ENCODE data around the gene GSTT2B. TPM values are rescaled to one million over a fixed set of nuclear protein-coding genes. Genes with fewer than 3 reads are reported as not detected.

GSTT2B gene
- total and polyA plus RNA-seq, 2 of the 8 experiments (the other 6 are each of a cell fraction or from before 2014, with no cell fraction given), result 6.3 to 13.3 TPM

GRCh38 chr22:23913661-23914353, 47.2 kb downstream of the GSTT2B start:
- FAIRE-seq (peak; percentile 71), DNase-seq (ENCODE audit: low read depth in 1 of 2, low spot score in 2 of 2) (peak; percentile 97 to 99)
- Histone ChIP-seq H3K14ac (ENCODE audit: insufficient read length) (no peak overlapping the region), H3K27ac (ENCODE audit: low read depth, low read length) (peak overlapping the region; percentile 74), H3K4me1 (replicated peaks in 1 of 4; ENCODE audit: control insufficient read depth in 3 of 4, insufficient read depth in 4 of 4, low read length in 3 of 4) (peaks cover 0 to 5% (median 4%) of the 10 kb centered on the region in 4 experiments; a peak in 6 of 7 replicates), H3K4me2 (ENCODE audit: insufficient read depth in 1 of 2, low read depth in 2 of 2, low read length in 2 of 2) (peak overlapping the region; percentile 73 to 84), H4K8ac (ENCODE audit: extremely low read depth, insufficient read depth, low read length) (peak overlapping the region; percentile 84), H2BK20ac (ENCODE audit: low read length) (no peak overlapping the region), H3K18ac (ENCODE audit: extremely low read depth, low read length) (peak overlapping the region; percentile 86), H2BK15ac (ENCODE audit: low read length) (no peak overlapping the region), H3K4ac (replicated peaks; ENCODE audit: insufficient read length, low read depth, low read length) (peak overlapping the region; percentile 17), H3K23ac (ENCODE audit: insufficient read length) (no peak overlapping the region), H2AK5ac (ENCODE audit: low read depth, low read length) (no peak overlapping the region), H2BK5ac (ENCODE audit: low read depth, low read length) (peak overlapping the region; percentile 36; the same call in 1 of the 2 replicates), H4K91ac (replicated peaks; ENCODE audit: insufficient read length, low read length) (peak overlapping the region; percentile 50), H3K27me3 (replicated peaks in 1 of 4; ENCODE audit: control insufficient read depth in 3 of 4, extremely low read depth in 1 of 4, insufficient read depth in 3 of 4, low read length in 3 of 4) (0 out of 7 replicates have a peak, but pooled peaks cover 0 to 2% (median 0%) of the 10 kb centered on the region in 4 experiments), H3K56ac (replicated peaks; ENCODE audit: insufficient read length, low read depth, low read length) (peak overlapping the region; percentile 51), H3K9ac (replicated peaks in 1 of 4; ENCODE audit: extremely low read depth in 1 of 4, low read depth in 3 of 4, low read length in 3 of 4) (peak overlapping the region; percentile 11 to 93 (median 57)), H2BK12ac (ENCODE audit: low read depth, low read length) (no peak overlapping the region), H3K79me1 (ENCODE audit: low read depth, low read length) (no peaks in the 10 kb centered on the region), H3K9me3 (ENCODE audit: insufficient read depth in 2 of 2, low read depth in 1 of 2, low read length in 1 of 2) (peaks cover 0 to 6% of the 10 kb centered on the region in 2 experiments; a peak in 1 of 4 replicates), H3K36me3 (ENCODE audit: control insufficient read depth in 2 of 4, insufficient read depth in 4 of 4, low read length in 3 of 4) (no peaks in the 10 kb centered on the region), H2BK120ac (replicated peaks; ENCODE audit: low read depth, low read length) (no peak overlapping the region), H2AFZ (ENCODE audit: low read length) (no peak overlapping the region), H4K20me1 (replicated peaks in 1 of 2; ENCODE audit: control insufficient read depth in 1 of 2, insufficient read depth in 2 of 2, low read length in 2 of 2) (no peaks in the 10 kb centered on the region), H4K5ac (ENCODE audit: insufficient read length, low read depth, low read length) (peak overlapping the region; percentile 76), H3K4me3 (ENCODE audit: extremely low read depth in 1 of 4, insufficient read depth in 2 of 4, low read depth in 3 of 4, low read length in 4 of 4) (peak overlapping the region; percentile 41 to 59 (median 56)), H3K79me2 (ENCODE audit: control insufficient read depth in 1 of 2, insufficient read depth in 2 of 2, low read length in 2 of 2) (no peaks in the 10 kb centered on the region), H3K23me2 (ENCODE audit: low read depth, low read length) (peaks cover 2% of the 10 kb centered on the region; the same call in 1 of the 2 replicates)
- POLR2A ChIA-PET (ENCODE audit: partially characterized antibody), result interaction anchor here (0.6 to 2.1 kb wide), 8 partner anchors 10 to 204 kb away, joined by 3 to 18 read pairs (median 6); partner anchors contain the start of gene MIF
- CTCF ChIA-PET (ENCODE audit: partially characterized antibody), result interaction anchor here (0.8 to 1.5 kb wide), 4 partner anchors 11 to 25 kb away, joined by 3 to 6 read pairs (median 4); partner anchors contain the start of gene MIF
- 3% methylated on average over 37 of the region's 44 CpGs; no CpG with 5 or more reads in 1 of the 2 experiments for WGBS, 2 experiments (ENCODE audit: extremely low coverage in 1 of 2, insufficient coverage in 1 of 2, insufficient read length in 1 of 2, insufficient replicate concordance in 2 of 2, low coverage in 1 of 2, low lambda C conversion rate in 2 of 2, missing lambda C conversion rate in 1 of 2)
- TF ChIP-seq USF2 (IDR thresholded peaks at IDR 0.05; ENCODE audit: low read length) (0 out of 2 replicates have a peak, but pooled peaks have one; percentile 3), CTBP2 (IDR thresholded peaks at IDR 0.05; ENCODE audit: borderline replicate concordance, insufficient read depth, insufficient read length, low read length) (peak; percentile 27), KDM4A (IDR thresholded peaks at IDR 0.05; ENCODE audit: low read depth, low read length, severe bottlenecking) (peak; percentile 48), SIRT6 (IDR thresholded peaks at IDR 0.05; ENCODE audit: low read length) (no peak), EGR1 (IDR thresholded peaks at IDR 0.05; ENCODE audit: borderline replicate concordance, low read depth, low read length) (no peak; the same call in 1 of the 2 replicates), E2F6 (IDR thresholded peaks at IDR 0.05) (peak; percentile 87), YY1 (IDR thresholded peaks at IDR 0.05; ENCODE audit: low read depth, low read length) (no peak), SIN3A (conservative IDR thresholded peaks at IDR 0.05 in 1 of 2, IDR thresholded peaks at IDR 0.05 in 1 of 2; ENCODE audit: low read depth in 1 of 2, low read length in 2 of 2) (no peak), RFX5 (IDR thresholded peaks at IDR 0.05; ENCODE audit: borderline replicate concordance, low read depth, low read length) (no peak)
